ENCODE measurements around the gene EZR.
"Not testable (repeated sequence)": the region's sequence is repeated elsewhere in the genome, so short reads cannot be mapped to it uniquely, and the experiment has no call there.

EZR gene

GRCh38 chr6:158799051-158799792 lies 19.9 kb downstream of the EZR start:
- H3K36me3 Mint-ChIP-seq, result peaks cover 17% of the 10 kb centered on the region
- no peaks in the 10 kb centered on the region for H3K9me3 Mint-ChIP-seq (ENCODE audit: low read depth)
- peak overlapping the region; percentile 30 for H3K4me3 Mint-ChIP-seq
- peak overlapping the region; percentile 77 for H3K27ac Mint-ChIP-seq
- H3K27me3 Mint-ChIP-seq, result no peaks in the 10 kb centered on the region
- peaks cover 92% of the 10 kb centered on the region for H3K4me1 Mint-ChIP-seq (ENCODE audit: low read depth)

GRCh38 chr6:158798311-158798710 lies 20.9 kb downstream of the EZR start:
- Mint-ChIP-seq H3K9me3 (ENCODE audit: low read depth) (no peaks in the 10 kb centered on the region), H3K4me1 (ENCODE audit: low read depth) (peaks cover 94% of the 10 kb centered on the region), H3K27ac (peak overlapping the region; percentile 88), H3K4me3 (peak overlapping the region; percentile 61), H3K36me3 (peaks cover 17% of the 10 kb centered on the region), H3K27me3 (no peaks in the 10 kb centered on the region)

GRCh38 chr6:158797331-158798310 lies 21.5 kb downstream of the EZR start:
- peak overlapping the region; percentile 88 for H3K27ac Mint-ChIP-seq
- peak overlapping the region; percentile 61 for H3K4me3 Mint-ChIP-seq
- no peaks in the 10 kb centered on the region for H3K27me3 Mint-ChIP-seq
- H3K9me3 Mint-ChIP-seq (ENCODE audit: low read depth), result no peaks in the 10 kb centered on the region
- peaks cover 16% of the 10 kb centered on the region for H3K36me3 Mint-ChIP-seq
- H3K4me1 Mint-ChIP-seq (ENCODE audit: low read depth), result peaks cover 91% of the 10 kb centered on the region

- Mint-ChIP-seq H3K27me3 (no peaks in the 10 kb centered on the region), H3K4me3 (peak overlapping the region; percentile 61), H3K4me1 (ENCODE audit: low read depth) (peaks cover 90% of the 10 kb centered on the region), H3K27ac (peak overlapping the region; percentile 72), H3K36me3 (peaks cover 14% of the 10 kb centered on the region), H3K9me3 (ENCODE audit: low read depth) (no peaks in the 10 kb centered on the region)
Measured at GRCh38 chr6:158796353-158796752, 22.8 kb downstream of the EZR start.

- Mint-ChIP-seq H3K4me1 (ENCODE audit: low read depth) (peaks cover 91% of the 10 kb centered on the region), H3K27ac (peak overlapping the region; percentile 81), H3K9me3 (ENCODE audit: low read depth) (no peaks in the 10 kb centered on the region), H3K4me3 (no peak overlapping the region), H3K27me3 (no peaks in the 10 kb centered on the region), H3K36me3 (peaks cover 14% of the 10 kb centered on the region)
Measured at GRCh38 chr6:158795516-158795915, 23.7 kb downstream of the EZR start.

GRCh38 chr6:158793432-158793831 lies 25.7 kb downstream of the EZR start:
- Mint-ChIP-seq H3K27ac (peak overlapping the region; percentile 79), H3K27me3 (no peaks in the 10 kb centered on the region), H3K4me3 (peak overlapping the region; percentile 35), H3K36me3 (peaks cover 17% of the 10 kb centered on the region), H3K4me1 (ENCODE audit: low read depth) (peaks cover 90% of the 10 kb centered on the region), H3K9me3 (ENCODE audit: low read depth) (no peaks in the 10 kb centered on the region)

- H3K4me1 Mint-ChIP-seq (ENCODE audit: low read depth), result peaks cover 83% of the 10 kb centered on the region
- H3K27ac Mint-ChIP-seq, result peak overlapping the region; percentile 66
- H3K9me3 Mint-ChIP-seq (ENCODE audit: low read depth); H3K27me3 Mint-ChIP-seq: not testable (repeated sequence)
- peak overlapping the region; percentile 54 for H3K4me3 Mint-ChIP-seq
- H3K36me3 Mint-ChIP-seq, result peaks cover 16% of the 10 kb centered on the region
Measured at GRCh38 chr6:158792505-158792904, 26.7 kb downstream of the EZR start.

GRCh38 chr6:158791274-158791855 lies 27.8 kb downstream of the EZR start:
- Mint-ChIP-seq H3K4me3 (no peak overlapping the region), H3K4me1 (ENCODE audit: low read depth) (peaks cover 81% of the 10 kb centered on the region), H3K27me3 (no peaks in the 10 kb centered on the region), H3K36me3 (peaks cover 17% of the 10 kb centered on the region), H3K27ac (peak overlapping the region; percentile 58), H3K9me3 (ENCODE audit: low read depth) (no peaks in the 10 kb centered on the region)

GRCh38 chr6:158789115-158789917 lies 29.9 kb downstream of the EZR start:
- H3K4me1 Mint-ChIP-seq (ENCODE audit: low read depth), result peaks cover 71% of the 10 kb centered on the region
- H3K4me3 Mint-ChIP-seq, result peak overlapping the region; percentile 70
- no peaks in the 10 kb centered on the region for H3K9me3 Mint-ChIP-seq (ENCODE audit: low read depth)
- no peaks in the 10 kb centered on the region for H3K27me3 Mint-ChIP-seq
- H3K27ac Mint-ChIP-seq, result peak overlapping the region; percentile 92
- H3K36me3 Mint-ChIP-seq, result peaks cover 18% of the 10 kb centered on the region

GRCh38 chr6:158787395-158787794 lies 31.8 kb downstream of the EZR start:
- Mint-ChIP-seq H3K36me3 (peaks cover 16% of the 10 kb centered on the region), H3K27ac (no peak overlapping the region), H3K27me3 (no peaks in the 10 kb centered on the region), H3K4me3 (no peak overlapping the region), H3K4me1 (ENCODE audit: low read depth) (peaks cover 62% of the 10 kb centered on the region), H3K9me3 (ENCODE audit: low read depth) (no peaks in the 10 kb centered on the region)

- Mint-ChIP-seq H3K27ac (peak overlapping the region; percentile 46), H3K27me3 (no peaks in the 10 kb centered on the region), H3K9me3 (ENCODE audit: low read depth) (no peaks in the 10 kb centered on the region), H3K4me3 (no peak overlapping the region), H3K36me3 (peaks cover 18% of the 10 kb centered on the region), H3K4me1 (ENCODE audit: low read depth) (peaks cover 57% of the 10 kb centered on the region)
Measured at GRCh38 chr6:158786645-158787304, 32.4 kb downstream of the EZR start.

- H3K4me3 Mint-ChIP-seq, result no peak overlapping the region
- H3K27me3 Mint-ChIP-seq, result no peaks in the 10 kb centered on the region
- H3K4me1 Mint-ChIP-seq (ENCODE audit: low read depth), result peaks cover 48% of the 10 kb centered on the region
- H3K9me3 Mint-ChIP-seq (ENCODE audit: low read depth), result no peaks in the 10 kb centered on the region
- no peak overlapping the region for H3K27ac Mint-ChIP-seq
- H3K36me3 Mint-ChIP-seq, result peaks cover 18% of the 10 kb centered on the region
Measured at GRCh38 chr6:158785036-158785435, 34.1 kb downstream of the EZR start.

- peaks cover 15% of the 10 kb centered on the region for H3K36me3 Mint-ChIP-seq
- no peaks in the 10 kb centered on the region for H3K27me3 Mint-ChIP-seq
Measured at GRCh38 chr6:158784505-158784904, 34.7 kb downstream of the EZR start.

GRCh38 chr6:158783851-158784250 lies 35.3 kb downstream of the EZR start:
- no peak overlapping the region for H3K4me3 Mint-ChIP-seq
- peaks cover 41% of the 10 kb centered on the region for H3K4me1 Mint-ChIP-seq (ENCODE audit: low read depth)
- peaks cover 20% of the 10 kb centered on the region for H3K36me3 Mint-ChIP-seq
- H3K27me3 Mint-ChIP-seq, result no peaks in the 10 kb centered on the region
- H3K9me3 Mint-ChIP-seq (ENCODE audit: low read depth), result no peaks in the 10 kb centered on the region
- peak overlapping the region; percentile 41 for H3K27ac Mint-ChIP-seq

More at GRCh38 chr6:158784505-158784904, 34.7 kb downstream of the EZR start:
- H3K4me1 Mint-ChIP-seq (ENCODE audit: low read depth), result peaks cover 43% of the 10 kb centered on the region
- H3K9me3 Mint-ChIP-seq (ENCODE audit: low read depth), result no peaks in the 10 kb centered on the region
- no peak overlapping the region for H3K4me3 Mint-ChIP-seq
- no peak overlapping the region for H3K27ac Mint-ChIP-seq
